ENCODE results near the gene SPATA6L. TPM values are rescaled to one million over a fixed set of nuclear protein-coding genes. Genes with fewer than 3 reads are reported as not detected.

SPATA6L gene
- total RNA-seq, 4 donors from 2014 or later, result 0.51 to 13.6 (median 6.5) TPM

- no peaks in the 10 kb centered on the region for H3K36me3 ChIP-seq
- H3K27ac ChIP-seq, result no peak overlapping the region
- TF ChIP-seq CTCF (IDR thresholded peaks at IDR 0.05) (no peak), POLR2A (IDR thresholded peaks at IDR 0.05) (no peak)
- no peaks in the 10 kb centered on the region for H3K4me1 ChIP-seq
- no peak for DNase-seq
- H3K4me3 ChIP-seq, result no peak overlapping the region
- H3K9me3 ChIP-seq, result no peaks in the 10 kb centered on the region
- intact Hi-C loops (cut with DNase I; ENCODE audit: low total_unique reads), result no loop called here
- H3K27me3 ChIP-seq, result no peaks in the 10 kb centered on the region
Measured at GRCh38 chr9:4642351-4642750, 23.9 kb downstream of the SPATA6L start.

- peak in 2 of 4 experiments; percentile 22 to 27 for TF ChIP-seq CTCF (IDR thresholded peaks at IDR 0.05)
- no peak for TF ChIP-seq POLR2A (IDR thresholded peaks at IDR 0.05)
- no peaks in the 10 kb centered on the region for H3K4me1 ChIP-seq
- intact Hi-C loops (cut with DNase I; ENCODE audit: low total_unique reads), result no loop called here
Measured at GRCh38 chr9:4640027-4640426, 26.3 kb downstream of the SPATA6L start.

DNA sequence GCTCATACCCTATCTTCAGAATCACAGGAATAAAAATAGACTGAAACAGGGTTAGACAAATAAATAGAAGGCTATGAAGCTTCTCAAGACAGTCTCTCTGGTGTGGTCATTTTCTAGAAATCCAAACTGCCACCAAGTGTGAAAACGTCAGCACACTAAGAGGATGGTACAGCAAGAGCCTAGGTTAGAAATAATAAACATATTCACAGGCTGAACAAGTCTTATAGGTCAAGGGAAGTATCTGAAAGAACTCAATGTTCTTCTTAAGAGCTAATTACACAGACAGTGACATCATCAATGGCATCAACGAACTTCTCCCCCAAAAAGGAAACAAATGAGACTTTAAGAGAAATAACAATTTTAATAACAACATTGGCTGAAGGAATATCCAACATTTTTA, 26.9 kb downstream of the SPATA6L start:
- Histone ChIP-seq H3K4me3 (no peak overlapping the region), H3K9me3 (no peaks in the 10 kb centered on the region), H3K27me3 (no peaks in the 10 kb centered on the region), H3K27ac (no peak overlapping the region), H3K36me3 (no peaks in the 10 kb centered on the region), H3K4me1 (no peaks in the 10 kb centered on the region)
- TF ChIP-seq POLR2A (IDR thresholded peaks at IDR 0.05) (no peak), CTCF (IDR thresholded peaks at IDR 0.05) (no peak)
- intact Hi-C loops (cut with DNase I; ENCODE audit: low total_unique reads), result no loop called here
- no peak for DNase-seq

More at GRCh38 chr9:4640027-4640426, 26.3 kb downstream of the SPATA6L start:
- Histone ChIP-seq H3K9me3 (no peaks in the 10 kb centered on the region), H3K4me3 (no peak overlapping the region), H3K36me3 (no peaks in the 10 kb centered on the region), H3K27me3 (no peaks in the 10 kb centered on the region), H3K27ac (no peak overlapping the region)
- DNase-seq, result no peak

DNA sequence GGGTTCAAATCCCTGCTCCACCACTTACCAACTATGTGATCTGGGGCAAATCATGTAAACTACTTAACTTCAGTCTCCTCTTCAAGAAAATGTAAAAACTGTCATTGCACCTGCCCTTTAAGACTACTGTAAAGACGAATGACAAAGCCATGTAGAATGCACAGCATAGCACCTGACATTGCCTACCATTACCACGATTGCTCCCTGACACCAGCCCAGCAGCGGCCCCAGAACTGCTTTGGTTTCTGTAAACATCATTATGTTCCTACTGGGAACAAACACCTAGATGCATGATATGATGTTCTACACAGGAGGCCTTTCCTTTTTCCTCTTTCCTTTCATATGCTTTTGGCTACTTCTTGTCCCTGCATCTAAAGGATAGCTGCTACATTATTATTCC, 27.3 kb downstream of the SPATA6L start:
- DNase-seq, result no peak
- Histone ChIP-seq H3K27me3 (no peaks in the 10 kb centered on the region), H3K9me3 (no peaks in the 10 kb centered on the region), H3K4me3 (no peak overlapping the region), H3K27ac (no peak overlapping the region), H3K4me1 (no peaks in the 10 kb centered on the region), H3K36me3 (no peaks in the 10 kb centered on the region)
- TF ChIP-seq POLR2A (IDR thresholded peaks at IDR 0.05) (no peak), CTCF (IDR thresholded peaks at IDR 0.05) (no peak)
- intact Hi-C loops (cut with DNase I; ENCODE audit: low total_unique reads), result no loop called here

DNA sequence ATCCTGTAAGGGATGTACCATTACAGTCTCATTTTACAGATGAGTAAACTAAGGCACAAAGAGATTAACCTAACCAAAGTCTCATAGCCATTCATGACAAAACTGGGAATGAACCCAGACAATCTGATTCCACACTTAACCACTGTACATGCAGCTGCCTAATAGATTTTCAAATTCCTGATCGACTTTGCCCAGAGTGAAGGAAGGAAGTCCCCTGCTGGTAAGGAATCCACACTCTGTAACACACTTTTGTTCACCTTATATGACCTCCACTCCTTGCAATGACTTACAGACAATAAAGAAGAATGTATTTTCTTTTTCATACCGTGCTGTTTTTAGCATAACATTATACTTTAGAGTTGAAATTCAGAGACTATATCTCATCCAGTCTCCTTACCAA, 35.4 kb downstream of the SPATA6L start:
- Histone ChIP-seq H3K4me3 (no peak overlapping the region), H3K36me3 (no peaks in the 10 kb centered on the region), H3K4me1 (no peaks in the 10 kb centered on the region), H3K9me3 (no peaks in the 10 kb centered on the region), H3K27me3 (no peaks in the 10 kb centered on the region), H3K27ac (no peak overlapping the region)
- no peak for DNase-seq
- intact Hi-C loops (cut with DNase I; ENCODE audit: low total_unique reads), result no loop called here
- TF ChIP-seq POLR2A (IDR thresholded peaks at IDR 0.05) (no peak), CTCF (IDR thresholded peaks at IDR 0.05) (no peak)
